GM23338 (cell line): ENCODE data around the gene SLC41A3. TPM values are rescaled to one million over a fixed set of nuclear protein-coding genes. Genes with fewer than 3 reads are reported as not detected.

ENCODE experiments used
- ATAC-seq: fragments of 200-7000 bp; cut with Tn5 transposase; 3 replicates; pipeline ENCODE4 v1.9.1; 2020
- DNase-seq: peaks from one replicate; pipeline ENCODE4 v3.0.0-alpha.2; 2015; ENCODE audit warnings: low spot score
- H2AFZ ChIP-seq: fragments of 200-600 bp; sonication (generic); 2 replicates; pipeline ENCODE4 v1.8.0; 2016; ENCODE audit warnings: antibody characterized with exemption, mild to moderate bottlenecking, moderate library complexity
- H3F3A ChIP-seq: fragments of 200-600 bp; sonication (generic); replicated peaks from 2 replicates; pipeline ENCODE4 v1.8.0; 2017; ENCODE audit warnings: antibody characterized with exemption, mixed run types, low read depth
- H3K27ac ChIP-seq: fragments of 200-600 bp; sonication (generic); 2 replicates; pipeline ENCODE4 v1.6.1; 2016; ENCODE audit warnings: low read depth
- H3K27me3 ChIP-seq: fragments of 200-600 bp; sonication (generic); 2 replicates; pipeline ENCODE4 v1.8.0; 2016; ENCODE audit warnings: mild to moderate bottlenecking, mixed run types, moderate library complexity; ENCODE audit not compliant: insufficient read depth
- H3K36me3 ChIP-seq: fragments of 200-600 bp; sonication (generic); 2 replicates; pipeline ENCODE4 v1.8.0; 2016; ENCODE audit warnings: mild to moderate bottlenecking; ENCODE audit not compliant: insufficient read depth
- H3K4me1 ChIP-seq: fragments of 200-600 bp; sonication (generic); 2 replicates; pipeline ENCODE4 v1.8.0; 2016; ENCODE audit warnings: mild to moderate bottlenecking, moderate library complexity; ENCODE audit not compliant: insufficient read depth
- H3K4me2 ChIP-seq: fragments of 200-600 bp; sonication (generic); 2 replicates; pipeline ENCODE4 v1.7.1; 2017; ENCODE audit warnings: mixed run types
- H3K4me3 ChIP-seq: fragments of 200-600 bp; sonication (generic); 2 replicates; pipeline ENCODE4 v1.6.1; 2016; ENCODE audit warnings: mixed run types
- H3K79me2 ChIP-seq: fragments of 200-600 bp; sonication (generic); replicated peaks from 2 replicates; pipeline ENCODE4 v1.8.0; 2017; ENCODE audit warnings: mild to moderate bottlenecking; ENCODE audit not compliant: insufficient read depth
- H3K9me2 ChIP-seq: fragments of 200-600 bp; sonication (generic); 2 replicates; pipeline ENCODE4 v1.8.0; 2017; ENCODE audit not compliant: insufficient read depth
- H4K20me1 ChIP-seq: fragments of 200-600 bp; sonication (generic); replicated peaks from 2 replicates; pipeline ENCODE4 v1.8.0; 2017; ENCODE audit warnings: mild to moderate bottlenecking; ENCODE audit not compliant: insufficient read depth
- H3K27ac Mint-ChIP-seq: 2 replicates; pipeline ENCODE4 v1.8.0; 2020; ENCODE audit warnings: inconsistent platforms, mild to moderate bottlenecking, moderate library complexity, mixed read lengths
- H3K27me3 Mint-ChIP-seq: 3 replicates; pipeline ENCODE4 v1.8.0; 2022; ENCODE audit warnings: low read depth, mild to moderate bottlenecking, moderate library complexity, mixed read lengths, inconsistent platforms; ENCODE audit not compliant: insufficient read depth, poor library complexity
- H3K36me3 Mint-ChIP-seq: 3 replicates; pipeline ENCODE4 v1.8.0; 2021; ENCODE audit warnings: low read depth, mild to moderate bottlenecking, inconsistent platforms, moderate library complexity, mixed read lengths
- H3K4me1 Mint-ChIP-seq: 3 replicates; pipeline ENCODE4 v1.8.0; 2020; ENCODE audit warnings: mild to moderate bottlenecking, inconsistent platforms, mixed read lengths
- H3K4me3 Mint-ChIP-seq: 3 replicates; pipeline ENCODE4 v1.8.0; 2021; ENCODE audit warnings: moderate library complexity, mild to moderate bottlenecking, inconsistent platforms, mixed read lengths
- H3K9me3 Mint-ChIP-seq: 3 replicates; pipeline ENCODE4 v1.8.0; 2020; ENCODE audit warnings: moderate library complexity, mild to moderate bottlenecking, inconsistent platforms, mixed read lengths
- CREB1 ChIP-seq: fragments of 250-450 bp; sonication (Bioruptor Pico); IDR thresholded peaks from 2 replicates; pipeline ENCODE4 v1.5.0; 2020; ENCODE audit warnings: low read depth, mild to moderate bottlenecking, moderate library complexity
- CTCF ChIP-seq, 2 experiments: fragments of 200-600 bp in 1 of 2; sonication (generic) in 1 of 2; conservative IDR thresholded peaks; 2 replicates each; pipeline versions ENCODE4 v1.5.1 to v1.6.1; 2016 to 2017; ENCODE audit warnings: antibody characterized with exemption in 2 of 2, low read depth in 2 of 2, mild to moderate bottlenecking in 2 of 2, moderate library complexity in 1 of 2
- EZH2 ChIP-seq: fragments of 200-600 bp; sonication (generic); IDR thresholded peaks from one replicate; pipeline ENCODE4 v1.8.0; 2017; ENCODE audit warnings: antibody characterized with exemption, mild to moderate bottlenecking, low read depth; ENCODE audit not compliant: unreplicated experiment
- EZH2phosphoT487 ChIP-seq: fragments of 200-600 bp; sonication (generic); IDR thresholded peaks from one replicate; pipeline ENCODE4 v1.8.1; 2018; ENCODE audit warnings: antibody characterized with exemption; ENCODE audit not compliant: unreplicated experiment
- NANOG ChIP-seq: IDR thresholded peaks from 2 replicates; pipeline ENCODE4 v1.6.1; 2016; ENCODE audit warnings: antibody characterized with exemption, borderline replicate concordance
- POLR2AphosphoS5 ChIP-seq: IDR thresholded peaks from 2 replicates; pipeline ENCODE4 v1.6.1; 2016; ENCODE audit warnings: antibody characterized with exemption, low read depth
- STAT1 ChIP-seq: IDR thresholded peaks from one replicate; pipeline ENCODE4 v1.6.1; 2016; ENCODE audit warnings: antibody characterized with exemption; ENCODE audit not compliant: unreplicated experiment
- ZNF331 ChIP-seq: fragments of 250-450 bp; sonication (Bioruptor Pico); IDR thresholded peaks from 2 replicates; pipeline ENCODE4 v1.5.0; 2020; ENCODE audit warnings: low read depth, mild to moderate bottlenecking, moderate library complexity
- long read RNA-seq: library from polyadenylated mRNA; unstranded; transcript quantifications from one replicate; pipeline ENCODE4 v2.0.0, GENCODE V29; 2020; ENCODE audit not compliant: unreplicated experiment
- polyA plus RNA-seq: library from polyadenylated mRNA; unstranded; fragments of >200 nt; fragmentation: Nextera tagmentation; extraction: Ambion mirVana; gene quantifications from 2 replicates; pipeline ENCODE4 v1.2.1, GENCODE V29; 2016
- total RNA-seq: library from RNA; depleted of rRNA; stranded (reverse); fragments of >200 nt; shearing (Covaris generic); gene quantifications from 2 replicates; pipeline ENCODE4 v1.2.3, GENCODE V29; 2014; rRNA removed

The SLC41A3 gene
- total RNA-seq = 27.3 and 29.8 TPM in 2 replicates
- 12.1 and 13.4 TPM in 2 replicates for polyA plus RNA-seq
- long read RNA-seq, transcript SLC41A3-203 (11 exons, 2,169 nt) = major isoform, 6 of 15 reads
- long read RNA-seq, partial matches to known transcripts = 3 of 15 reads
- long read RNA-seq, other reads (novel, unspliced or antisense) = 5 of 15 reads

GRCh38 chr3:126083913-126084767 lies at the start of gene SLC41A3:
Gene SLC41A3 (minus strand): TSS chr3:126084124. CDS start chr3:126068219, 15,905 bp downstream.
- Histone ChIP-seq H3K4me1 (0 out of 2 replicates have a peak, but pooled peaks cover 5% of the 10 kb centered on the region), H3K4me2 (peak within 1 kb of the TSS; percentile 84), H3K27me3 (no peaks in the 10 kb centered on the region), H3K4me3 (peak within 1 kb of the TSS; percentile 75), H3K9me2 (no peaks in the 10 kb centered on the region), H4K20me1 (no peaks in the 10 kb centered on the region), H3K36me3 (0 out of 2 replicates have a peak, but pooled peaks cover 9% of the 10 kb centered on the region), H3K79me2 (0 out of 2 replicates have a peak, but pooled peaks cover 3% of the 10 kb centered on the region), H3F3A (no peaks in the 10 kb centered on the region), H3K27ac (no peak within 1 kb of the TSS), H2AFZ (peak within 1 kb of the TSS; percentile 83; the same call in 1 of the 2 replicates)
- Mint-ChIP-seq H3K4me3 (peak within 1 kb of the TSS; percentile 77), H3K36me3 (peaks cover 29% of the 10 kb centered on the region), H3K9me3 (peaks cover 42% of the 10 kb centered on the region), H3K27ac (no peak within 1 kb of the TSS), H3K4me1 (peaks cover 5% of the 10 kb centered on the region), H3K27me3 (no peaks in the 10 kb centered on the region)
- TF ChIP-seq POLR2AphosphoS5 (peak; percentile 68), CTCF (conservative IDR thresholded peaks at IDR 0.05; ENCODE audit: low read depth in 2 of 2) (peak in 1 of 2 experiments; percentile 12; a peak in 2 of 4 replicates), NANOG (no peak), EZH2phosphoT487 (no peak)
- ATAC-seq (peak; percentile 96), DNase-seq (peak; percentile 82)

GRCh38 chr3:126133606-126134005 lies 49.7 kb upstream of the SLC41A3 start:
- no peak overlapping the region for H3K4me3 Mint-ChIP-seq
- no peak for ATAC-seq
- no peaks in the 10 kb centered on the region for H3K36me3 ChIP-seq
- no peak overlapping the region for H3K27ac Mint-ChIP-seq
- no peaks in the 10 kb centered on the region for H3K27me3 ChIP-seq
- H2AFZ ChIP-seq = no peak overlapping the region
- H3K4me3 ChIP-seq = no peak overlapping the region
- H3K27ac ChIP-seq = no peak overlapping the region
- no peaks in the 10 kb centered on the region for H3K36me3 Mint-ChIP-seq
- peaks cover 19% of the 10 kb centered on the region for H3K4me1 Mint-ChIP-seq
- DNase-seq = no peak
- H3K9me3 Mint-ChIP-seq = no peaks in the 10 kb centered on the region
- H3K4me1 ChIP-seq = no peaks in the 10 kb centered on the region
- TF ChIP-seq STAT1 = no peak
- no peak for TF ChIP-seq EZH2
- no peak for TF ChIP-seq ZNF331 (CRISPR knock-in tag)
- no peak for TF ChIP-seq POLR2AphosphoS5
- no peak for TF ChIP-seq CREB1 (CRISPR knock-in tag)
- no peaks in the 10 kb centered on the region for H3F3A ChIP-seq
- no peaks in the 10 kb centered on the region for H3K79me2 ChIP-seq
- peaks cover 20% of the 10 kb centered on the region for H3K27me3 Mint-ChIP-seq
- H3K4me2 ChIP-seq = no peak overlapping the region; the same call in 1 of the 2 replicates
- no peaks in the 10 kb centered on the region for H3K9me2 ChIP-seq
- H4K20me1 ChIP-seq = no peaks in the 10 kb centered on the region
